Measurements from ENCODE around the gene GRIN3B. TPM values are rescaled to one million over a fixed set of nuclear protein-coding genes. Genes with fewer than 3 reads are reported as not detected.

The GRIN3B gene
- total RNA-seq, 1 donor from 2014 or later, result not detected

- DNase-seq (ENCODE audit: low spot score) (no peak), ATAC-seq (no peak)
- intact Hi-C loops (cut with DNase I), result no loop called here
These were observed 36.1 kb upstream of the GRIN3B start for GRCh38 chr19:964116-964520.

DNA sequence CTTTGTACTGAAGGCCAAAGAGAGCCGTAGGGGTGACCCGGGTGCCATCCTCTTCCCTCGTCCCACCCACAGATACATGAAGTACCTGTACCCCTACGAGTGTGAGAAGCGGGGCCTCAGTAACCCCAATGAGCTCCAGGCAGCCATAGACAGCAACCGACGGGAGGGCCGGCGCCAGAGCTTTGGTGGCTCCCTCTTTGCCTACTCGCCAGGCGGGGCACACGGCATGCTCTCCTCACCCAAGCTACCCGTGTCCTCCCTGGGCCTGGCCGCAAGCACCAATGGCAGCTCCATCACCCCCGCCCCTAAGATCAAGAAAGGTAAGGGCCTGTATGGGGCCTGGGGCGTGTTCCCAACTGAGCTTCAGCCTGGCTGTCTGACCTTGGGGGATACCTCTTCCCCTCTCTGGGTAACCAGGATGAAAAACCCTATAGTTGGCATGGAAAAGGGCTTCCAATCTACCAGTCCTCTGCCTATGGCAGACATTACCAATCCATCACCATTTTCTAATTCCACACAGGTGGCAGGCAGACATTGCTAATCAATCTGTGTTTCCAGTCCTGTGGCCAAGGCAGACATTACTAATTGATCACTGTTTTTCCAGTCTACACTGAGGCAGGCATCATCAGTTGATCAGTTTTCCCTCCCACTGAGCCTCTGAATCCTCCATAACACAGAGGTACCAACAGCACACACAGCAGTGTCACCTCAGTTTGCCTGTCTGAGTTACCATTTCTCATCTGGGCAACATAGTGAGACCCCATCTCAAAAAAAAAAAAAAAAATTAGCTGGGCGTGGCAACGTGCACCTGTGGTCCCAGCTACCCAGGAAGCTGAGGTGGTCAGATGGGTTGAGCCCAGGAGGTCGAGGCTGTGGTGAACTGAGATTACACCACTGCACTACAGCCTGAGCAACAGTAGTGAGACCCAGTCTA lies 35.2 kb upstream of the GRIN3B start:
- intact Hi-C loops (cut with DNase I), result no loop called here
- ATAC-seq, result no peak
- no peak for DNase-seq (ENCODE audit: low spot score)

- ATAC-seq (no peak), DNase-seq (ENCODE audit: low spot score) (no peak)
- intact Hi-C loops (cut with DNase I), result no loop called here
These were observed 33.6 kb upstream of the GRIN3B start for GRCh38 chr19:966485-967088.

GRCh38 chr19:970695-971094 lies 29.5 kb upstream of the GRIN3B start:
- ATAC-seq, result no peak
- DNase-seq (ENCODE audit: low spot score), result no peak
- intact Hi-C loops (cut with DNase I), result no loop called here

DNA sequence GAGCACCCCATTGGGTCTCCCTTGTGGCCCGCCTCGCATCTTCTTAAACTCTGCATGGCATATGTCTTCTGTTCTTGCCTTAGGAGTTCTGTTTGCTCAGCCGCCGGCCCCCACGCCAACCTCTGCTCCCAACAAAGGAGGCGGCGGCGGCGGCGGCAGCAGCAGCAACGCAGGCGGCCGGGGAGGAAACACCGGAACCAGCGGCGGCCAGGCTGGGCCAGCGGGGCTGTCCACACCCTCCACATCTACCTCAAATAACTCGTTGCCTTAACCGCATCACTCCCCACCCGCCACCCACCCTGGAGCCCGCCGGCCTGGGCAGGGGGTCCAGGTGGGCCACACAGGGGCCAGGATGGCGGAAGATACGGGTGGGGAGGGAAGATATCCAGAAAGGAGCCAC lies 28.4 kb upstream of the GRIN3B start:
- intact Hi-C loops (cut with DNase I), result no loop called here
- no peak for ATAC-seq

GRCh38 chr19:972281-972680 lies 27.9 kb upstream of the GRIN3B start:
- no peak for DNase-seq (ENCODE audit: low spot score)
- intact Hi-C loops (cut with DNase I), result no loop called here
- ATAC-seq, result no peak

More for the DNA sequence above, 28.4 kb upstream of the GRIN3B start:
- DNase-seq (ENCODE audit: low spot score), result no peak

DNA sequence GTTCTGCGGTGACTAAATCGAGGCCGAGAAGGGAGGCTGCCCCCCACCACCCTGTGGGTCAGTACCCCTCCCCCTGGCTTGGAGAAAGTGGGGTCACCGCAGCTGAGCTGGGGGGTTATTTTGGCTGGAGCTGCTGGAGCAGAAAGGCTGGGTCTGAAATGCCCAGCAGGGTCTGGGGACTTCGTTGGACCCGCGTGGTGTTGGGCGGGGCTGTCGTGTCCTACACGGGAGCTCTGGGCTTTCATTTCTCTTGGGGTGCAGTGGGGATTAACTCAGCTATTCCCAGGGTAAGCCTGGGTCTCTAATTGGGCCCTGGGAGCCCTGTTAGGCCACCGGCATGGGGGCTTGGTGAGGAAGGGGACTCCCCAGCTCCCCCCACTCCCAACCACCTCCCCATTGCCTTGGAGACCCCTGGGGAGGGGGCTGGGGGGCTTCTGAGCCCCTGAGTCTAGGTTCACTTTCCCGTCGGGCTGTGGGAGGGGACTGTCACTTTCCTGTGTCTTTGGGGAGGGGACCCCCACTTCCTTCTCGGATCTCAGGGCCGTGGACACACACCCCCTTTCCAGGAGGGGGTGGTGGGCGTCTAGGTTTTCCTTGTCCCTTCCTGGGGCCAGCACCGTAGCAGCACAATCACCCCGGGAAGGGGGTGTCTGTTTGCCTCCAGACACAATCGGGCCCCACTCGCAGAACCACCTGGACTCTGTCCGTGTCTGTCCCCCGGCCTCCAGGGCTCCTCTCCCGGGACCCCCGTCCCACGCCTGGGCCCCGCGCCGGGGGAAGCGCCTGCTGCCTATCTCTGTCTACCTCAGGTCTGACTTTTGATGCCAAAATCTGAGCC lies 26.3 kb upstream of the GRIN3B start:
- DNase-seq (ENCODE audit: low spot score) (no peak), ATAC-seq (no peak)
- intact Hi-C loops (cut with DNase I), result no loop called here

GRCh38 chr19:974564-975257 lies 25.5 kb upstream of the GRIN3B start:
- DNase-seq (ENCODE audit: low spot score), result no peak
- intact Hi-C loops (cut with DNase I), result no loop called here
- ATAC-seq, result peak; percentile 20

- DNase-seq (ENCODE audit: low spot score) (no peak), ATAC-seq (no peak)
- intact Hi-C loops (cut with DNase I), result no loop called here
These were observed 23.7 kb upstream of the GRIN3B start for GRCh38 chr19:976476-976875.

- ATAC-seq, result no peak
- intact Hi-C loops (cut with DNase I), result no loop called here
- DNase-seq (ENCODE audit: low spot score), result no peak
These were observed 23.2 kb upstream of the GRIN3B start for GRCh38 chr19:977058-977464.

DNA sequence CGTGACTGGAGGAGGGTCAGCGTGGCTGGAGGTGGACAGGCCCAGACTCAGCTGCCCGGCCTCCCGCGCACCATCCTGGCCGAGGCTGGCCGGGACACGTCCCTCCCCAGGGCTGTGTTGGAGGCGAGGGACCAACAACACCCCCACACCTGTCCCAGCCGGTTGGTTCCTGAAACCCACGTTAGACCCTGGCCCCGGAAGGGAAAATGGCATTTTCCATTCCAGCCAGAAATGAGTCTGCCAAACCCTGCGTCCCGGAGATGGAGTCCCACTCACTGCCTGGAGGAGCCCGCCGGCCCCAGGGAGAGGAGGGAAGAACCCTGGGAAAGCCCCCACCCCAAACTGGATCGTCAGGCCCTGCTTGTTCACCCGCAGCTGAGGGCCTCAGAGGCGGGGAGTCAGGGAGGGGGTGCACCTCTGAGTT lies 20.9 kb upstream of the GRIN3B start:
- ATAC-seq, result no peak
- DNase-seq (ENCODE audit: low spot score), result no peak
- intact Hi-C loops (cut with DNase I), result no loop called here

- ATAC-seq, result no peak
- intact Hi-C loops (cut with DNase I), result no loop called here
- no peak for DNase-seq (ENCODE audit: low spot score)
These were observed 19.9 kb upstream of the GRIN3B start for GRCh38 chr19:980133-980998.

DNA sequence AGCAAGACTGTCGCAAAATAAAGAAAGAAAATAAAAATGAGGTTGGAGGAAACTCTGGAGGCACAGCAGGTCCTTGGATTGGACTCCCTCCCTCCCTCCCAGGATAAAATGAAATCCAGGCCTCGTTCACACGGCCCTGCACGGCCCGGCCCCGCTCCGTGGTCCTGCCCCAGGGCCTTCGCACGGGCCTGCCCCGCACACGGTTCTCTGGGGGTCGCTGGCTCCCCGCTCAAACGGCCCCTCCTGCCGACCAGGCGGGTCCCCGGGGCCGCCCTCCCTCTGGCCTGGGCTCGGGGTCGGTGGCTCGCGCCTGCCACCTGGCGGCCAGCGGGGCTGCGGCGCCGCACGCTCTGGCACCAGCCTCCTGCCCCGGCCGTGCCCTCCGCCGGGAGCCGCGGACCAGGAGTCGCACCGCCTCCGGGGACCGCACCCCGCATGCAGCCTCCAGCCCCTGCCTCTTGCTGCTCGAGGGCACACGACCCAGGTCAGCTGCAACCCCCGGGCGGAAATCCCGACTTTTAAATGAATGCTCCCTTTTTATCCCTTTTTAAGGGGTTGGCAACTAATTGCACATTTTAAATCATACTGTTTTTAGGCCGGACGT lies 17.6 kb upstream of the GRIN3B start:
- ATAC-seq, result peak; percentile 66
- intact Hi-C loops (cut with DNase I), result loop anchor here (2.0 kb wide), 1 partner anchor 56 kb away; the partner anchor contains the start of gene ARID3A
- DNase-seq (ENCODE audit: low spot score), result peak; percentile 82

DNA sequence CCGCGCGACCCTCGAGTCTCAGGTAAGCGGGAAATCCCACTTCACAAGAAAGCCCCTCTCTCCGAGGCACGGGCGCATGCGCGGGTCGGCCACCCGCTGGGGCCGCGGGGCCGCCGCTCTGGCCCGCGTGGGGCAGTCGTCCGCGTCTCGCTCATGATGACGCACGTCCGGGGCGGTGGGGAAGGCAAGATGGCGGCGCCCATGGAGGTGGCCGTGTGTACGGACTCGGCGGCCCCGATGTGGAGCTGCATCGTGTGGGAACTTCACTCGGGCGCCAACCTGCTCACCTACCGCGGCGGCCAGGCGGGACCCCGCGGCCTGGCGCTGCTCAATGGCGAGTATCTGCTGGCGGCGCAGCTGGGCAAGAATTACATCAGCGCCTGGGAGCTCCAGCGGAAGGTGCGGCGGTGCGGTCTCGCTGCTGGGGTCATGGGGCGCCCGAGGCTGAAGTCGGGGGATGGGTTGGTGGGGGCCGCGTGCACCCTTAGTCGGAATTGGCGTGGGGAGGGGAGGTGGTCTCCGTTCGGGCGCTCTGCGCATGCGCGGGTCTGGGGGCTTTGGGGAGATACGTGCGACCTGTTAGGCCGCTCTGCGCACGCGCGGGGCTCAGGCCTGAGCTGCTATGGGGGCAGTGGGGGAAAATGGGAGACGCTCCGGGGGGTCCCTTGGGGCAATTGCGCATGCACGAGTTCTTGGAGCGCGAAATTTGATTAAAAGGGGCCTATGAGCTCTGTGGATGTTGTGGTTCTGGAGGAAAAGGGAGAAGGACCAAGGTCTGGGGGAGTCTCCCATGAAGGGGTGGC lies 15.9 kb upstream of the GRIN3B start, which contains the start of gene WDR18:
TSS of gene WDR18 (plus strand) at position 181 of the 803 bp plus-strand sequence. CDS start at position 190, 9 bp downstream.
- ATAC-seq (peak; percentile 96), DNase-seq (ENCODE audit: low spot score) (peak; percentile 97)
- intact Hi-C loops (cut with DNase I), result no loop called here

GRCh38 chr19:986083-986482 lies 14.1 kb upstream of the GRIN3B start:
- ATAC-seq (no peak), DNase-seq (ENCODE audit: low spot score) (no peak)
- intact Hi-C loops (cut with DNase I), result no loop called here

GRCh38 chr19:988081-988480 lies 12.1 kb upstream of the GRIN3B start:
- DNase-seq (ENCODE audit: low spot score), result no peak
- intact Hi-C loops (cut with DNase I), result no loop called here
- no peak for ATAC-seq

- DNase-seq (ENCODE audit: low spot score) (no peak), ATAC-seq (no peak)
- intact Hi-C loops (cut with DNase I), result no loop called here
These were observed 11.7 kb upstream of the GRIN3B start for GRCh38 chr19:988510-988909.

All from sciatic nerve (tissue), 2 donors.